ENCODE data around the gene DNAH1.
"Not testable (repeated sequence)": the region's sequence is repeated elsewhere in the genome, so short reads cannot be mapped to it uniquely, and the experiment has no call there.

The DNAH1 gene

DNA sequence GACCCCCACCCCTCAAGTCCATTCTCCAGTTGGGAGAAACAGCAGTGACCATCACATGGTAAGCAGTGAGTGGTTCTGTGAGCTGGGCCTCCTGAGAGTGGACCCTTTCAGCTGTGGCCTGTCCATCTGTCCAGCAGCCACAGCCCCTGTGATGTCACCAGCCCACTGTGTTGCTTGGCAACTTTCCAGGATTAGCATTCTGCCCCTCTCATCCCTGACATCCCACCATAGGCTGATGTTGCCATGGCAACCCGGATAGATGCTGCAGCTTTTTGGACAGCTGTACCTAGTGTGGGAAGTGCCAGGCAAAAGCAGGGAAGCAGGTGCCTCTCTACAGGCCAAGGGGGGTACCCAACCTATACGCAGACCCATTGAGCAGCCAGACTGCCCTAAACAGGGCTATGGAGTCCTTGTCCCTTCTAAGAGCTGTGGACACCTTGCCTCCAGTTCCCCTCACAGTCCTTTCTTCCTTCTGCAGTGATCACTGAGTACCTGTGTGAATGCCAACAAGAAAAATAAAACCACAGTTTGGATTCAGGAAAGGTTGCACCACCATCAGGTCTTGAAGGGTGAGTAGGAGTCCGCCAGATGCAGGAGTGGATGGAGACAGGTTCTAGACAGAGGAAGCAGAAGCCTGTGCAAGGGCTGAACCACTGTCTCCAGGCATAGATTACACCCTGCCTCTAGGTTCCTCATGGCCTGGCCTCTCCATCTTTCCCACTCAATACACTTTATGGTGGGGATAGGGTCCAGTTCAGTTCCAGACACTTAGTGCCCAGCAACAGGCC, at the start of gene DNAH1:
Gene DNAH1, plus strand, starts transcription at position 343 of the 788 bp plus-strand sequence. CDS start 6,124 bp downstream, outside the sequence.
- ATAC-seq, result no peak
- Mint-ChIP-seq H3K9me3 (no peaks in the 10 kb centered on the region), H3K36me3 (no peaks in the 10 kb centered on the region), H3K27ac (peak within 1 kb of the TSS; percentile 90), H3K4me1 (peaks cover 56% of the 10 kb centered on the region), H3K4me3 (peak within 1 kb of the TSS; percentile 51)
- DNase-seq (ENCODE audit: low spot score in 2 of 2), result no peak

DNA sequence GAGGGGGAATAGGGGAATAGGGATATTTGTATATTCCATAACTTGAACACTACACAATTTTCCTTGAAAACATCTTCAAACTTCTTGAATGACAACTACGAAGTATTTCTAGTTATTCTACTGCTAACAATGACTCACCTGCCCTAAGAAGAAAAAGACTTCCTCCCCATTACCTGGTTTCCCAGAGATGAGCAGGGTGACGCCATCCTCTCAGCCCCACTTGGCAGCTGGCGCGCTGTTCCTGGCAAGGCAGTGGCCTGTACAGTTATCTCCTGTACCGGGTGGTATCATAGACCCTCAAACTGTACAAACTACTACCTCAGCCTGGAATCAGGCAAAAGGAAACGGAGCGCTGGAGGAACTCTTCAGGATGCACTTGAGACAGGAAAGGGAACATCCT, 48.1 kb upstream of the DNAH1 start:
- peak overlapping the region; percentile 82 for H3K4me3 Mint-ChIP-seq
- peaks cover 71% of the 10 kb centered on the region for H3K4me1 Mint-ChIP-seq
- peak overlapping the region; percentile 94 for H3K27ac Mint-ChIP-seq
- peak; percentile 68 for ATAC-seq
- peaks cover 100% of the 10 kb centered on the region for H3K36me3 Mint-ChIP-seq
- no peaks in the 10 kb centered on the region for H3K9me3 Mint-ChIP-seq
- no peak for DNase-seq (ENCODE audit: low spot score in 2 of 2)

DNA sequence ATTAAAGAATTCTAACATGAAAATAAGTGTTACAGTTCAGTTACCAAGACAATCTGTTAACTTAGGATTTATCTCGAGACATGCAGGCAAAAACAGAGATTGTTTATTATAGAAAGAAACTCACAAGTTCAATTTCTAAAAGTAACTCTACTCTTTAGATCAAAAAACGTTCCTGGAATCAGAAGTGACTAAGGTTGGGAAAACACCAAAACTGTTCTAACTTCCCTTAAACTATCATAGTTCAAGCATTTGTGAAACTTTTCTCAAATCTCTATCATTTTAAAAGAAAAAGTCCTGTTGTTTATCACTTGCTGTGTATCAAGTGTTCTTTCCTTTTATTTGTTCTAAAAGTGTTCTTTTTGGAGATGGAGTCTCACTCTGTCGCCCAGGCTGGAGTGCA, 46.3 kb upstream of the DNAH1 start:
- peaks cover 100% of the 10 kb centered on the region for H3K36me3 Mint-ChIP-seq
- no peaks in the 10 kb centered on the region for H3K9me3 Mint-ChIP-seq
- H3K27ac Mint-ChIP-seq, result peak overlapping the region; percentile 94
- no peak for ATAC-seq
- H3K4me1 Mint-ChIP-seq, result peaks cover 67% of the 10 kb centered on the region
- no peak for DNase-seq (ENCODE audit: low spot score in 2 of 2)
- H3K4me3 Mint-ChIP-seq, result peak overlapping the region; percentile 82

DNA sequence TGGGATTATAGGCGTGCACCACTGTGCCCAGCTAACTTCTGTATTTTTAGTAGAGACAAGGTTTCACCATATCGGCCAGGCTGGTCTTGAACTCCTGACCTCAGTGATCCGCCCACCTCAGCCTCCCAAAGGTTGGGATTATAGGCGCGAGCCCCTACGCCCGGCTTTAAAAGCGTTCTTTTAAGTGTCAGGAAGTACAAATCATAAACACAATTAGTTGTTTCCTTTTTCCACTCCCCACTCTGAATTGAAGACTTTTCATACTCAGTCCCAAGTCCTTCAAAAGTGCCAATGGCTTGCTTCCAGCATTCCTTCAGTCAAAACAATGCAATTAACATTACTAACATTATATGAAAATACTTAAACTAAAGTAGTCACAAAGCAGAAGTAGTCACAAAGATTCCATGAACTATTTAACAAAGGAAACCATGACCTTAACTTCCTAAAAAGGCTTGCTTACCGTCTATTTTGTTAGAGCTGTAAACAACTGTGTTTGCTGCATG, 45.8 kb upstream of the DNAH1 start:
- H3K4me3 Mint-ChIP-seq, result peak overlapping the region; percentile 82
- DNase-seq (ENCODE audit: low spot score in 2 of 2), result no peak
- no peaks in the 10 kb centered on the region for H3K9me3 Mint-ChIP-seq
- no peak for ATAC-seq
- H3K4me1 Mint-ChIP-seq, result peaks cover 69% of the 10 kb centered on the region
- peak overlapping the region; percentile 94 for H3K27ac Mint-ChIP-seq
- peaks cover 100% of the 10 kb centered on the region for H3K36me3 Mint-ChIP-seq

DNA sequence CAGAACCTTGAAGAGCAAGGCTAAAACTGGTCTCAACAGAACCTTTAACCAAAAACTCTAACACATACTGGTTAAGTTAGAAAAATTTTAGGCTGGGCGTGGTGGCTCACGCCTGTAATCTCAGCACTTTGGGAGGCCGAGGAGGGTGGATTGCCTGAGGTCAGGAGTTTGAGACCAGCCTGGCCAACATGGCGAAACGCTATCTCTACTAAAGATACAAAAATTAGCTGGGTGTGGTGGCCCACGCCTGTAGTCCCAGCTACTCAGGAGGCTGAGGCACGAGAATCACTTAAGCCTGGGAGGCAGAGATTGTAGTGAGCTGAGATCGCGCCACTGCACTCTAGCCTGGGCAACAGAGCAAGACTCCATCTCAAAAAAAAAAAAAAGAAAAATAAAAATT, 43.9 kb upstream of the DNAH1 start:
- Mint-ChIP-seq H3K36me3 (peaks cover 100% of the 10 kb centered on the region), H3K27ac (peak overlapping the region; percentile 94), H3K4me3 (peak overlapping the region; percentile 82), H3K4me1 (peaks cover 74% of the 10 kb centered on the region)
- H3K9me3 Mint-ChIP-seq; ATAC-seq; DNase-seq (ENCODE audit: low spot score in 2 of 2): not testable (repeated sequence)

DNA sequence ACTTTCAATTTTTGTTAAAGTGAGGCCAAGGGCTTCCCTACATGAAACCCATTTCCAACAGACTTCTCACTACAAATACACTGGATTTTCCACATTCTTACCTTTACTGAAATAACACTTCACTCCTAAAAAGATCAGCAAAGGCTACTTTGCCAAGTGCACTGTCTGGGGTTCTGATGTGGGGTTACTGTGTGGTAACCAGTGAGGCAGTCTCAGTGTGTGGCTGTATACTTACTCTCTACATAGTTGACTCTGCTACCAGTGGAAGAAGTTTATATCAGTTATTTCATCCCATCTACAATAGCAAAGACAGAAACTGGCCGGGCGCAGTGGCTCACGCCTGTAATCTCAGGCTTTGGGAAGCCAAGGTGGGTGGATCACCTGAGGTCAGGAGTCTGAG, 43.3 kb upstream of the DNAH1 start:
- Mint-ChIP-seq H3K27ac (peak overlapping the region; percentile 94), H3K36me3 (peaks cover 100% of the 10 kb centered on the region), H3K4me3 (peak overlapping the region; percentile 82), H3K9me3 (no peaks in the 10 kb centered on the region), H3K4me1 (peaks cover 67% of the 10 kb centered on the region)
- no peak for DNase-seq (ENCODE audit: low spot score in 2 of 2)
- peak; percentile 35 for ATAC-seq

DNA sequence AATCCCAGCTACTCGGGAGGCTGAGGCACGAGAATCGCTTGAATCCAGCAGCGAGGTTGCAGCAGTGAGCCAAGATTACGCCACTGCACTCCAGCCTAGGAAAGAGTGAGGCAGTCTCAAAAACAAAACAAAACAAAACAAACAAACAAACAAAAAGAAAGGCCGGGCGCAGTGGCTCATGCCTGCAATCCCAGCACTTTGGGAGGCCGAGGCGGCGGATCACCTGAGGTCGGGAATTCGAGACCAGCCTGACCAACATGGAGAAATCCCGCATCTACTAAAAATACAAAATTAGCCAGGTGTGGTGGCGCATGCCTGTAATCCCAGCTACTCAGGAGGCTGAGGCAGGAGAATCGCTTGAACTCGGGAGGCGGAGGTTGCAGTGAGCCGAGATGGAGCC, 41.3 kb upstream of the DNAH1 start:
- H3K27ac Mint-ChIP-seq, result peak overlapping the region; percentile 94
- H3K4me1 Mint-ChIP-seq, result peaks cover 64% of the 10 kb centered on the region
- DNase-seq (ENCODE audit: low spot score in 2 of 2); H3K9me3 Mint-ChIP-seq; ATAC-seq: not testable (repeated sequence)
- peak overlapping the region; percentile 82 for H3K4me3 Mint-ChIP-seq
- peaks cover 100% of the 10 kb centered on the region for H3K36me3 Mint-ChIP-seq

DNA sequence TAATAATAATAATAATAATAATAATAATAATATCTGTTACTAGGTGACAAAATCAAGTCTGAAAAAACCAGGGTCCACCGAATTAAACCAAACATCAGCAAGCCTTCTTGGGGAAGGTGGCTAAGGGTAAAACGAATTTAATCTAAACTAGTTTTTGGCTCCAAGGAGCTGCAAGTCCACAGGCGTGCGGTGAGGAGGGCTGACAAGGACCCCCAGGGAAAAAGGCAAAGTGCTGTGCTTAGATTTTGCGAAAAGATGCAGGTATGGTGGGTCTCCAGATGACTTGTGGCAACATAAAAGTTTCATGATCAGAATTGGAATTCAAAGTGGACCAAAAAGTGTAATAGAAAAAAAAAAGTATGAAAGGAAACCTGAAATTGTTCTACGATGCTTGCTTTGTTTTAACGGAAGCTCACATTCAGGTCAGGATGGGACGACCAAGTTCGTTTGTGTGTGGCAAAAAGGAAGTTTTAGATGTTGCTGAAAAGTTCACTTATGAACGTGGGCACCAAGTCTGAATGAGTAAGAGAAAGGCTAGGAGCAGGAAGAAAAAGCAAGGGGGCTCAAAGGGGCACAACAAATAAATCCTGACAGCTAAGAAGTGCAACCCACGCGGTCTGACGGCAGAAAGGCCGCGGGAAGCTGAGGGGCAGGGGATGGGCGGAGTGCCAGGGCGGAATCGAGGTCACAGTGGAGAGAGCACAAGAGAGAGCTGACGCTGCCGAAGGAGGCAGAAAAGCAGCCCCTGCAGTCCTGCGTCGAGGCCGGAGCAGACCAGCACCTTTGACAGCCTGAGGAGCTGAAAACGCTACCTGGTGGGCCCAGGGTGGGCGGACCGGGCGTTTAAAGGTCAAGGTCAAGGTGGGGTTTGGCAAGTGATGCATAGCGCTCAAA, 38.8 kb upstream of the DNAH1 start:
- ATAC-seq (peak; percentile 55), DNase-seq (ENCODE audit: low spot score in 2 of 2) (peak; percentile 59 to 88)
- Mint-ChIP-seq H3K36me3 (peaks cover 98% of the 10 kb centered on the region), H3K4me3 (peak overlapping the region; percentile 82), H3K9me3 (no peaks in the 10 kb centered on the region), H3K4me1 (peaks cover 61% of the 10 kb centered on the region), H3K27ac (peak overlapping the region; percentile 94)

DNA sequence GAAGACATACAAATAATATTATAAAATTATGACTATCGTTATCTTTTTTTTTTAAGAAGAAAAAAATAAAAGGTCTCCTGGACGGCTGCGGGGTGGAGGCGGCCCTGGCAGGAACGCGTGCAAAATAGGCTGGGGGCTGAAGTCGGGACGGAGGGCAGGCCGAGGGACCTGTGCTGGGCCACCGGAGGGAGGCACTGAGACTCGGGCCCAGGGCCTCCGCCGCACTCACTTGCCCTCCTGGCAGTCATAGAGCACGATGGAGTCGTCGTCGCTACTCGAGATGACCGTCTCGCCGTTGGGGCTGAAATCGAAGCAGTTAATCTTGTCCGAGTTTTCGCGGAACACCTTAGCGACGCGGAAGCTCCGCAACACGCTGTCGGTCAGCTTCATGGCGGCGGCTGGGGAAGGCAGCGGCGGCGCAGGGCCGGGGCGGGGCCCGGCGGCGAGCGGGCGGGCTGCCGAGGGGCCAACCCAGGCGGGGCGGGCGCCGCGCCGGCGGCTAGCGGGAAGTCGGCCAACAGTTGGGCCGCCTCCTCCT, 38.1 kb upstream of the DNAH1 start:
- DNase-seq (ENCODE audit: low spot score in 2 of 2), result peak in 1 of 2 donors; percentile 70
- Mint-ChIP-seq H3K4me3 (peak overlapping the region; percentile 82), H3K27ac (peak overlapping the region; percentile 94), H3K36me3 (peaks cover 91% of the 10 kb centered on the region), H3K9me3 (no peaks in the 10 kb centered on the region), H3K4me1 (peaks cover 60% of the 10 kb centered on the region)
- ATAC-seq, result peak; percentile 75

DNA sequence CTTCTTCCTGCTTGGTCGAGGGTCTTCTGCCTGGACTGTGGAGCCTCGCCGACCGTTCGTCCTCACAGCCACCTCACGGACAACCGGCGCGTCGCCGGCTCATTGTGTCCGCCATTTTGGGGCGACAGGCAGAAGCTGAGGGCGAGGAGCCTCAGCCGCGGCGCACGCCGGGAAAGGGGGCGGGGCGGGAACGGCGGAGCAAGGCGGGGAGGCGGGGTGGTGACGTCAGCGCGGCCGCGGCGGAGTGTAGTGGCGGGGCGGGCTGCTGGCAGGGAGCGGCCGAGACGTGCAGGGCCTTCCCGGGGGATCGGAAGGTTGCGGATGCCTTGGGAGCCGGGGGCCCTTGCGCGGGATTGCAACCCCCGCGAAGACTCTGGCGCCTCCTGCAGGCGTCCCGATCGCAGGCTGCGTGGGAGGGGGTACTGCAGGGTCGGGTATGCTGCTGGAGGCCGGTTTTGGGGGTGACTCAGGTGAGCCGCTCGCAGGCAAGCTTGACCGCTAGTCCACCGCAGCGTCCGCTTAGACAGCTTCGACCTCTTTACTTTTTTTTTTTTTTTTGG, 37.5 kb upstream of the DNAH1 start, which contains the start of gene WDR82:
Gene WDR82, minus strand, starts transcription at position 140 of the 560 bp plus-strand sequence. CDS start 288 bp downstream, outside the sequence.
- ATAC-seq, result peak; percentile 84
- H3K4me3 Mint-ChIP-seq, result peak within 1 kb of the TSS; percentile 82
- no peaks in the 10 kb centered on the region for H3K9me3 Mint-ChIP-seq
- peak; percentile 97 to 99 for DNase-seq (ENCODE audit: low spot score in 2 of 2)
- peak within 1 kb of the TSS; percentile 94 for H3K27ac Mint-ChIP-seq
- H3K4me1 Mint-ChIP-seq, result peaks cover 63% of the 10 kb centered on the region
- peaks cover 89% of the 10 kb centered on the region for H3K36me3 Mint-ChIP-seq

DNA sequence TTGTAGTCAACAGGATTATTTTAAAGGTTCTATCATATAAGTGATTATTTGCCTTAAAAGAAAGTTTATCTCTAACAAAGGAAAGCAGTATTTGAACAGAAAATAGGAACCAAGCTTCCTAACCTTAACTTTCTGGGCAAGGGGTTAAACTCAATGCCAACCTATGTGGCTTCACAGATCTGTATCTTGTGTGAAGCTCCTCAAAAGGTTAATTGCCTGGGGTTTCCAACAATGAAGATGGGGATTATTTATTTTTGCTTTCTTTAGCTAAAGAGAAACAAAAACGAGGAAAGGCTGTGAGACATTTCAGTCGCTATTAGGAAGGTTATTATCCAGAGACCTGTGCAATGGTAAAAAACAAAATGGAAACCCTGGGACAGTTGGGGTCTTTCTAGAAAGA, 36.5 kb upstream of the DNAH1 start:
- H3K36me3 Mint-ChIP-seq, result peaks cover 81% of the 10 kb centered on the region
- peak overlapping the region; percentile 94 for H3K27ac Mint-ChIP-seq
- H3K9me3 Mint-ChIP-seq, result no peaks in the 10 kb centered on the region
- DNase-seq (ENCODE audit: low spot score in 2 of 2) (no peak), ATAC-seq (no peak)
- peak overlapping the region; percentile 82 for H3K4me3 Mint-ChIP-seq
- H3K4me1 Mint-ChIP-seq, result peaks cover 61% of the 10 kb centered on the region

DNA sequence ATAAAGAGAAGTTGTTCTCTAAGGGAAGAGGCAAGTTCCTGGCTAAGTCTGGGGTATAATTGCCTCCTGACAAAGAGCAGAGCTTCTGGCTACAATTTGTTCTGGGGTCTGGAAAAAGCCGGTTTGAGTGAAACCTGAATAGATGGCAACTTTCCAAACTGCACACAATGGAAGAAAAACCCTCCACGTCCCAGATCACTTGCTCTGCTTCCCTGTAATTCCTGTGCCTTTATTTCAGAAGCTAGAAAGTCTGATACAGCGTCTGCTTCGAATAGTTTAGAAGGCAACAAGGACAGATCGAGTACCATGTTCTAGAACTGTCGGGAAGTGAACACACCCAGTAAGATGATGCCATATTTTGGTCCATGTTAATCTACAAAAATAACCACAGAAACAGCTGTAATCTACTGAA, 36.1 kb upstream of the DNAH1 start:
- no peak for ATAC-seq
- DNase-seq (ENCODE audit: low spot score in 2 of 2), result no peak
- Mint-ChIP-seq H3K4me1 (peaks cover 57% of the 10 kb centered on the region), H3K9me3 (no peaks in the 10 kb centered on the region), H3K27ac (peak overlapping the region; percentile 94), H3K4me3 (peak overlapping the region; percentile 82), H3K36me3 (peaks cover 77% of the 10 kb centered on the region)

DNA sequence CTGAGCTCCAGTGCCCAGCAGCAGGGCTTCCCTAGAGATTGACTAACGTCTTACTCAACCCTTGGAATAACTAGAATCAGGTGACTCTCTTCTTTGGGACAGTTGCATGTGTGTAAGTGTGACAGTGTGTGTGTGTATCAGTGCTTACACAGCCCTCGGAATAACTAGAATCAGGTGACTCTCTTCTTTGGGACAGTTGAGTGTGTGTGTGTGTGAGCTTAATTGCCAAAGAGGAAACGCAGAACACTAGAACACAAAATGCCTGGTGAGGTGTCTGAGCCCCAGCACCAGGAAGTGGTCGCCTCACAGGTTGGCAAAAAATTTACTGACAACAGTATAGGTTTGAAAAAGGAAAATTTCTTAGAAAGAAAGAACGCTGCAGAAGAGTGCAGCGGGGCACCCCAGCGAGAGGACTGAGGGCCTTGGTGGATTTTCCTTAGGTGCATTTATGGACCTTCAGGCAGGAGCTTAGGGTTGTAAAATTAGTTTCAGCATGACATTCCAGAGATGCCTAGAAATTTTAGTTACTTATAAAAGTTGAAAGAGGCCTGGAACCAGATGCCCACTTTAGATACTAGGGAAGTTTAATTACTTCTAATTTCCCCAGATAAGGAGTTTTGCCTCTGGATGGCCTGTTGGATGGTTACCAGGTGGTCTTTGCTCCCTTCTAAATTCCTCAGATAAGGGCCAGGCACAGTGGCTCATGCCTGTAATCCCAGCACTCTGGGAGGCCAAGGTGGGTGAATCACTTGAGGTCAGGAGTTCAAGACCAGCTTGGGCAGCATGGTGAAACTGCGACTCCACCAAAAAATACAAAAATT, 33.9 kb upstream of the DNAH1 start:
- peaks cover 58% of the 10 kb centered on the region for H3K4me1 Mint-ChIP-seq
- DNase-seq (ENCODE audit: low spot score in 2 of 2) (no peak), ATAC-seq (no peak)
- H3K27ac Mint-ChIP-seq, result peak overlapping the region; percentile 86
- peak overlapping the region; percentile 50 for H3K4me3 Mint-ChIP-seq
- no peaks in the 10 kb centered on the region for H3K9me3 Mint-ChIP-seq
- peaks cover 58% of the 10 kb centered on the region for H3K36me3 Mint-ChIP-seq

DNA sequence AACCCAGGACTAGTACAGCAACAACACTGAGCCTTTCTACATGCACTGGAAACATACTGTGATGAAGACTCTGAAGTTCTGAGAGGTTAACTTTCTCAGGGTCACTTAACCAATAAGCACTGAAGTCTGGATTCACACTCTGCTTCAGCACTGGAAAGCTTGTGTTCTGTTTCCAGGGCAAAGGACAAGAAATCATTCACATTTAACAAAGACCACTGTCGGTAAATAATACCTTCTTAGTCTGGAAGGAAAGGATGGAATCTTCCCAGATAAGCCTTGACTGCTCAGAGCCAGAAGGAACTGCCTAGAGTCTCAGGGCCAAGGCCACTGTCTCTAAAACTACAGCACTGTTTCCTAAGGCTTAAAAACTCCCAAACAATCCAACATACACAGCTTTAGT, 32.8 kb upstream of the DNAH1 start:
- no peak for DNase-seq (ENCODE audit: low spot score in 2 of 2)
- peak overlapping the region; percentile 86 for H3K27ac Mint-ChIP-seq
- H3K36me3 Mint-ChIP-seq, result peaks cover 57% of the 10 kb centered on the region
- no peaks in the 10 kb centered on the region for H3K9me3 Mint-ChIP-seq
- no peak overlapping the region for H3K4me3 Mint-ChIP-seq
- ATAC-seq, result no peak
- H3K4me1 Mint-ChIP-seq, result peaks cover 58% of the 10 kb centered on the region
